GM18951 (cell line): ENCODE measurements around the gene IL1RL1.

Source experiments
- POLR2A ChIP-seq: IDR thresholded peaks from 4 replicates; pipeline ENCODE4 v1.6.1; 2011; ENCODE audit warnings: mild to moderate bottlenecking; ENCODE audit not compliant: insufficient read length, insufficient read depth; ENCODE audit errors: extremely low read depth
- in situ Hi-C: fragments of 300-500 bp; cut with MboI; formaldehyde crosslinking; loops from one replicate; pipeline ENCODE4 v1.12.0; 2022; ENCODE audit warnings: low sequenced_read_pairs, mixed read lengths, inconsistent platforms; ENCODE audit not compliant: unreplicated experiment

The IL1RL1 gene

GRCh38 chr2:102376052-102376591, 64.8 kb downstream of the IL1RL1 start:
- in situ Hi-C loops = no loop called here
- TF ChIP-seq POLR2A = no peak

DNA sequence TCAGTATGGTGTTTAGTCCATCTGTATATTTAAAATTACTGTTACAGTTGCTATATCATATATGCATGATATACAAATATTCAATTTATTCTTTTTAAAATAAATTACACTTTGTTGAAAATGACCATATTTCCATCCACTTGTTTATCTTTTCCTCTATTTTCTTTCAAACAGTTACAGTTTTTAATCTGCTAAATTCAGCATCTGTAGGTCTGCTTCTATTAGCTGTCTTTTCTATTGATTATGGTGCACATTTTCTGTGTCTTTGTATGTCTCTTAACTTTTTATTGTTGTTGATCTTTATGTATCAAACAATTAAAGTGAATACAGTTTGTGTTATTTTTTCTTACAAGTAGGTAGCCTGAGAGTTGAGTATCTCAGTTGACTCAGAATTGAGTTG, 72.4 kb downstream of the IL1RL1 start:
- in situ Hi-C loops = no loop called here
- TF ChIP-seq POLR2A = no peak

DNA sequence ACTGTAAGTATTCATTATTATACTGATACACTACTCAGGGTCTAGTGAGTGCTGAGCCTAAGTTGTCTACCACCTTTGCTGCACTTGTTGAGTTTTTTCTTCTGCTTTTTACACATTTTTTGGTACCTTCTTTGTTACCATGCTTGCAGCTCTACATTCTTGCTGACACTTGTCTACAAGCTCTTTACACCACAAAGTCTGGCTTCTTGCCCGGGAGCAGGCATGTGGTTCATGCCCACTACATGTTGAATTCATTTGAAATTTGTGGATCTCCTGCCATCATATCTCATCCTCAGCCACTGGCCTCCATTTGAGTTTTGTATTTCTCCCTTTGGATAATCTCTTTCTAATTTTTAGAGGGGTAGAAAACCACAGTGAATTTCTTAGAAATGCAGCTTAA, 74.2 kb downstream of the IL1RL1 start:
- no peak for TF ChIP-seq POLR2A
- in situ Hi-C loops = no loop called here

DNA sequence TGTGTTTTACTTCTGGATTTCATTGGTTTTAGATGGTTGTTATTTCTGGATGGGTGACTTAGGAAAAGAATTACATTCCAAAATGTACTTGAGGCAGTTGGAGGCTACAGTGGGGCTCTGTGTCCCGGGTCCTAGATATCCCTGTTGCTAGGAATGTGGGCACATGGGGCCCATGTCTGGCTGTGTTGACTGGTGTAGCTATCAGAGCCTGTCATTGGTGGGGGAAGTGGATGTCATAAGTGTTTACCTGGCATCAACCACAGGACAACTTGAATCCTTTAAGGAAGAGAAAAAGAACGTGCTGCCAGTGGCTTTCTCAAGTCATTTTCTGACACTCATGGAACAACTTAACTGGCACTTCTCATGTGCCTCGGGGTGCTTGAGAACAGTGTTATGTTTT, 74.6 kb downstream of the IL1RL1 start:
- in situ Hi-C loops = no loop called here
- no peak for TF ChIP-seq POLR2A

- in situ Hi-C loops = no loop called here
- TF ChIP-seq POLR2A = no peak
Observed at GRCh38 chr2:102386867-102387541, 75.6 kb downstream of the IL1RL1 start.

GRCh38 chr2:102387763-102388546, 76.6 kb downstream of the IL1RL1 start:
- in situ Hi-C loops = no loop called here
- no peak for TF ChIP-seq POLR2A

GRCh38 chr2:102391565-102391964, 80.2 kb downstream of the IL1RL1 start:
- in situ Hi-C loops = no loop called here
- no peak for TF ChIP-seq POLR2A

DNA sequence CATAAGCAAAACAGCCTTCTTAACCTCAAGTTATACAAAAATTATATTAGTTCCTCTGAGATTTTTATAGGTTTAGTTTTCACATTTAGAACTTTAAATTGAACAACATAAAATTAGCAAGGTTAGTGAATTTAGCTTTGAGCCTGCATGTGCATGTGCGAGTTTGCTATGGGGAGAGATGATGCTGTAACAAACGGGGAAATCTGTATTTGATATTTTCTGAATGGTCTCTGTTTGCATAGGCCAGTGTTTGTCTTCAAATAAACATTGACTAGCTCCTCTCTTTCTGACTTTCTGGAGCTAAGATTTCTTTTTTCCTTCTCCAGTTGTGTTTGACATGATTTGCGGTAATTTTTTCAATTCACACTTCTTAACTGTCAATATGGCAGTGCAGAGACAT, 80.7 kb downstream of the IL1RL1 start:
- TF ChIP-seq POLR2A = no peak
- in situ Hi-C loops = no loop called here

DNA sequence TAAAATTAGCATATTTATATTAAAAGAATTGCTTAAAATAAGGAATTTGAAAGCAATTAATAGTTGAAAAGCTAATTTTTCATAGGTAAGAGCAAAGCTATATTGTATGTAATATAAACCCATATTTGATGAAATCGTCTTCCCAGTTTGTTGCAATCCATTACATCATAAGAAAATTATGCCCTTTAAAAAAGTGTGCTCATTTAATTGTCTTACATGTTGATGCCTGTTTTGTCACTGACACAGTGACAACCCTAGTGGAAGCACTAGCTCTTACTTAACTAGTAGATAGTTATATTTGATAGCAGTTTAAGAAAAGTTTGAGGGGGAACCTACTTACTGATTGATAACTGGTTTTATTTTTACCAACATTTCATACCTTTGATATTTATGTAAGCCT, 81.6 kb downstream of the IL1RL1 start:
- in situ Hi-C loops = no loop called here
- TF ChIP-seq POLR2A = no peak

DNA sequence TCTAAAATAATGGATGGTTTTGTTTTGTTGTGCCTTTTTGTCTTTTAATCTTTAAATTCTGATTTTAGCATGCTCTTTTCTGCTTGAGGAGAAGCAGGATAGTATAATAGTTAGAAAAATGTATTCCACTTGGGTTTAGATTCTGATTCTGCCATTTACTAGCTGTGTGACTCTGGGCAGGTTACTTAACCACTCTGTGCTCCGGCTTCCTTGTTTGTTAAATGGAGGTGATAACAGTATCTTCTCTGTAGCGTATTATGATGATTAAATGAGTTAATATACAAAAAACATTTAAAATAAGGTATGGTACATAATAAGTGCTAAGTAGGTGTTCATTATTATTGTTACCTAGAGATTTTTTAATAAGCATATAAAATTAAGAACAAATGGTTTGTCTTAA, 84.6 kb downstream of the IL1RL1 start:
- in situ Hi-C loops = no loop called here
- TF ChIP-seq POLR2A = no peak

GRCh38 chr2:102397209-102397608, 85.8 kb downstream of the IL1RL1 start:
- no peak for TF ChIP-seq POLR2A

GRCh38 chr2:102399499-102400141, 88.3 kb downstream of the IL1RL1 start:
- in situ Hi-C loops = no loop called here
- no peak for TF ChIP-seq POLR2A

More at GRCh38 chr2:102397209-102397608, 85.8 kb downstream of the IL1RL1 start:
- in situ Hi-C loops = no loop called here

DNA sequence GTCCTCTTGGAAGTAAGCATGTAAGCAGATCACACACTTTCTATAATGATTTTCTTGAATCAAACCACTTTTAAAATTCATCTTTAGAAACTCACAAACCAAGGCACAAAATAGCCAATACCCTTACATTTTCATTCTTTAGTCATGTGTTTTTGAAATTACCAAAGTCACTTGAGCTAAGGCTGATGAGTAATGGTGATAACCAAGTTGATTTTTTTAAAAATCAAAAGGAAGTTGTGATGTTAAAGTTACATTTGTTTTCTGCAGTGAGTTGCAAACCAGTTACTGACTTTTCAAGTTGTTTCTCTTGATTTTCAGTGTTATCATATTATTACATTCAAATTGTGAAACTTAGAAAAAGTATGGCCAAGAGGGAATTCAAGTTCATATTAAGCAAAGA, 90.1 kb downstream of the IL1RL1 start:
- no peak for TF ChIP-seq POLR2A
- in situ Hi-C loops = no loop called here
